A549 (cell line): ENCODE data around the gene PGLYRP1. TPM values are rescaled to one million over a fixed set of nuclear protein-coding genes. Genes with fewer than 3 reads are reported as not detected.

ENCODE experiments used
- ATAC-seq, 2 experiments: fragments of 200-7000 bp in 1 of 2; fragments of >200 bp in 1 of 2; cut with Nextera tagmentation in 1 of 2; cut with Tn5 transposase in 1 of 2; 3 replicates each; pipeline versions ENCODE4 v1.8.0 to v1.9.1; 2018 to 2020; ENCODE audit warnings: mild to moderate bottlenecking in 1 of 2, moderate library complexity in 1 of 2
- CTCF ChIA-PET: fragments of 300-600 bp; sonication (Branson Sonifier 250); formaldehyde crosslinking; extraction: SDS; loops from one replicate; lab custom pipeline; 2021; ENCODE audit warnings: antibody characterized with exemption, inconsistent platforms; lab: Yijun Ruan, JAX
- POLR2A ChIA-PET: fragments of 350-600 bp; formaldehyde crosslinking; extraction: SDS; loops from one replicate; lab custom pipeline; 2021; ENCODE audit warnings: antibody characterized with exemption, inconsistent platforms; lab: Yijun Ruan, JAX
- DNase-seq, 2 experiments: peaks; one replicate each; pipeline versions ENCODE4 v3.0.0 to v3.0.0-alpha.2; 2011 to 2016; ENCODE audit warnings: low read depth in 1 of 2, low spot score in 1 of 2
- FAIRE-seq: peaks from 2 replicates; lab custom pipeline; 2011; peaks lifted over from hg19 to GRCh38; lab: Jason Lieb, UNC
- H3K27ac ChIP-seq, 2 experiments: fragments of >200 bp; sonication (Bioruptor Twin); formaldehyde crosslinking; 3 replicates each; pipeline ENCODE4 v1.5.1; 2016 to 2017
- H3K4me1 ChIP-seq: fragments of >200 bp; sonication (Bioruptor Twin); formaldehyde crosslinking; 3 replicates; pipeline ENCODE4 v1.6.1; 2016
- H3K4me2 ChIP-seq: fragments of >200 bp; sonication (Bioruptor Twin); formaldehyde crosslinking; 3 replicates; pipeline ENCODE4 v1.6.1; 2016
- H3K4me3 ChIP-seq: fragments of >200 bp; sonication (Bioruptor Twin); formaldehyde crosslinking; 3 replicates; pipeline ENCODE4 v1.5.1; 2016
- H3K9me3 ChIP-seq: fragments of >200 bp; sonication (Bioruptor Twin); formaldehyde crosslinking; 3 replicates; pipeline ENCODE4 v1.6.1; 2016
- ATOH8 ChIP-seq: fragments of 250-450 bp; sonication (Bioruptor Pico); IDR thresholded peaks from 2 replicates; pipeline ENCODE4 v1.5.0; 2020; ENCODE audit warnings: low read depth, mild to moderate bottlenecking, moderate library complexity
- CBX2 ChIP-seq: fragments of 200-600 bp; sonication (generic); IDR thresholded peaks from 2 replicates; pipeline ENCODE4 v1.6.1; 2016; ENCODE audit warnings: low read depth, mild to moderate bottlenecking, borderline replicate concordance
- ELK1 ChIP-seq: fragments of 150-350 bp; IDR thresholded peaks from 2 replicates; pipeline ENCODE4 v1.6.1; 2014; ENCODE audit warnings: low read depth, mild to moderate bottlenecking, low read length
- EP300 ChIP-seq, 2 experiments: fragments of >200 bp; sonication (Bioruptor Twin); formaldehyde crosslinking; IDR thresholded peaks; 2 replicates in 1 of 2; 3 replicates in 1 of 2; pipeline ENCODE4 v1.6.1; 2016 to 2017
- ESRRA ChIP-seq: fragments of 150-350 bp; IDR thresholded peaks from 2 replicates; pipeline ENCODE4 v1.6.1; 2014; ENCODE audit warnings: mild to moderate bottlenecking, low read length, borderline replicate concordance
- FOSL2 ChIP-seq, 2 experiments: fragments of 450-650 bp in 1 of 2; fragments of >200 bp in 1 of 2; sonication (Bioruptor Twin) in 1 of 2; formaldehyde crosslinking; IDR thresholded peaks; 2 replicates each; pipeline versions ENCODE4 v1.5.0 to v1.6.1; 2016 to 2020; ENCODE audit warnings: mild to moderate bottlenecking in 1 of 2, moderate library complexity in 1 of 2
- FOXS1 ChIP-seq: fragments of 250-450 bp; sonication (Bioruptor Pico); IDR thresholded peaks from 2 replicates; pipeline ENCODE4 v1.5.0; 2020; ENCODE audit warnings: mild to moderate bottlenecking, moderate library complexity
- HMGXB4 ChIP-seq: fragments of 250-450 bp; sonication (Bioruptor Pico); IDR thresholded peaks from 2 replicates; pipeline ENCODE4 v1.5.0; 2021; ENCODE audit warnings: mild to moderate bottlenecking, moderate library complexity, borderline replicate concordance
- HOXB5 ChIP-seq: fragments of 250-450 bp; sonication (Bioruptor Pico); IDR thresholded peaks from 2 replicates; pipeline ENCODE4 v1.5.0; 2020; ENCODE audit warnings: mild to moderate bottlenecking, moderate library complexity
- JUN ChIP-seq, 2 experiments: fragments of >200 bp; sonication (Bioruptor Twin); formaldehyde crosslinking; IDR thresholded peaks; 2 replicates in 1 of 2; 3 replicates in 1 of 2; pipeline ENCODE4 v1.6.1; 2016 to 2017
- JUNB ChIP-seq: fragments of >200 bp; sonication (Bioruptor Twin); formaldehyde crosslinking; IDR thresholded peaks from 2 replicates; pipeline ENCODE4 v1.6.1; 2016
- MAZ ChIP-seq: fragments of 150-350 bp; IDR thresholded peaks from 2 replicates; pipeline ENCODE4 v1.6.1; 2014; ENCODE audit warnings: antibody characterized with exemption, low read depth, low read length, borderline replicate concordance
- NFE2L2 ChIP-seq: fragments of 150-350 bp; conservative IDR thresholded peaks from 2 replicates; pipeline ENCODE4 v1.6.1; 2014; ENCODE audit warnings: low read length
- PBX3 ChIP-seq: IDR thresholded peaks from 2 replicates; pipeline ENCODE4 v1.6.1; 2012
- POLR2A ChIP-seq: IDR thresholded peaks from 2 replicates; pipeline ENCODE4 v1.6.1; 2012; ENCODE audit warnings: mild to moderate bottlenecking, low read length
- POLR2AphosphoS2 ChIP-seq: conservative IDR thresholded peaks from 2 replicates; pipeline ENCODE4 v1.6.1; 2012; ENCODE audit warnings: low read length, improper control_type of control experiment, inconsistent platforms
- RAD21 ChIP-seq, 2 experiments: fragments of >200 bp in 1 of 2; sonication (Bioruptor Twin) in 1 of 2; formaldehyde crosslinking in 1 of 2; IDR thresholded peaks in 1 of 2; conservative IDR thresholded peaks in 1 of 2; 2 replicates in 1 of 2; 3 replicates in 1 of 2; pipeline ENCODE4 v1.6.1; 2012 to 2018; ENCODE audit warnings: inconsistent platforms in 1 of 2
- RARB ChIP-seq: fragments of 250-450 bp; sonication (Bioruptor Pico); IDR thresholded peaks from 2 replicates; pipeline ENCODE4 v1.8.0; 2021; ENCODE audit warnings: mild to moderate bottlenecking, moderate library complexity
- REST ChIP-seq: fragments of 200-600 bp; sonication (generic); IDR thresholded peaks from 2 replicates; pipeline ENCODE4 v1.6.1; 2016; ENCODE audit warnings: antibody characterized with exemption, mild to moderate bottlenecking, moderate library complexity
- RFX5 ChIP-seq: fragments of 450-650 bp; IDR thresholded peaks from 2 replicates; pipeline ENCODE4 v1.7.1; 2014; ENCODE audit warnings: antibody characterized with exemption, mild to moderate bottlenecking, moderate library complexity
- SMC3 ChIP-seq: fragments of >200 bp; sonication (Bioruptor Twin); formaldehyde crosslinking; IDR thresholded peaks from 3 replicates; pipeline ENCODE4 v1.6.1; 2018; ENCODE audit warnings: inconsistent platforms
- SREBF2 ChIP-seq: fragments of 450-650 bp; IDR thresholded peaks from 2 replicates; pipeline ENCODE4 v1.6.1; 2014; ENCODE audit warnings: mild to moderate bottlenecking, moderate library complexity
- TP53 ChIP-seq: fragments of 250-450 bp; sonication (Bioruptor Pico); IDR thresholded peaks from 2 replicates; pipeline ENCODE4 v1.5.0; 2021; ENCODE audit warnings: mild to moderate bottlenecking, moderate library complexity
- USF2 ChIP-seq: fragments of 450-650 bp; IDR thresholded peaks from 2 replicates; pipeline ENCODE4 v1.6.1; 2014; ENCODE audit warnings: antibody characterized with exemption
- ZC3H11A ChIP-seq: fragments of 450-650 bp; IDR thresholded peaks from 2 replicates; pipeline ENCODE4 v1.6.1; 2014; ENCODE audit warnings: antibody characterized with exemption, mild to moderate bottlenecking
- ZSCAN20 ChIP-seq: fragments of 250-450 bp; sonication (Bioruptor Pico); IDR thresholded peaks from 2 replicates; pipeline ENCODE4 v1.8.0; 2022; ENCODE audit warnings: mild to moderate bottlenecking, moderate library complexity
- WGBS: methylation state at CpG from one replicate; pipeline ENCODE4 v1.1.6; 2017; ENCODE audit errors: missing lambda C conversion rate; 5-methylcytosine and 5-hydroxymethylcytosine counted together
- polyA plus RNA-seq, 4 experiments: library from polyadenylated mRNA; depleted of rRNA in 3 of 4; stranded (reverse); fragments of >200 nt; fragmentation: RNase III in 1 of 4; extraction: RNeasy Plus Mini Kit Qiagen cat#74134 plus additional on column Dnase treatment in 1 of 4; gene quantifications; 2 replicates in 3 of 4; 3 replicates in 1 of 4; pipeline ENCODE4 v1.2.3, GENCODE V29; 2011 to 2017

PGLYRP1 gene
- polyA plus RNA-seq, 2 of the 4 experiments (the other 2 are of a cell fraction) = not detected

GRCh38 chr19:46067691-46068090 is 44.8 kb upstream of the PGLYRP1 start:
- TF ChIP-seq SREBF2 (no peak), JUN (IDR thresholded peaks at IDR 0.05) (no peak), REST (no peak), EP300 (IDR thresholded peaks at IDR 0.05) (no peak), POLR2A (no peak), HMGXB4 (CRISPR knock-in tag) (no peak), SMC3 (no peak), HOXB5 (CRISPR knock-in tag) (no peak), CBX2 (no peak), RARB (no peak), USF2 (no peak), FOXS1 (CRISPR knock-in tag) (no peak), JUNB (no peak), PBX3 (no peak), FOSL2 (IDR thresholded peaks at IDR 0.05) (no peak), FOSL2 (CRISPR knock-in tag; IDR thresholded peaks at IDR 0.05) (no peak), NFE2L2 (no peak), ZC3H11A (no peak), POLR2AphosphoS2 (no peak), RAD21 (conservative IDR thresholded peaks at IDR 0.05 in 1 of 2, IDR thresholded peaks at IDR 0.05 in 1 of 2) (no peak)
- 96% methylated on average over 1 of the region's 1 CpG for WGBS
- ATAC-seq = no peak
- Histone ChIP-seq H3K4me2 (peak overlapping the region; percentile 64), H3K9me3 (no peaks in the 10 kb centered on the region), H3K4me3 (no peak overlapping the region), H3K27ac (peak overlapping the region; percentile 87 to 89), H3K4me1 (peaks cover 59% of the 10 kb centered on the region)
- ChIA-PET POLR2A (interaction anchor here (0.5 to 1.5 kb wide), 4 partner anchors 10 to 51 kb away, joined by 3 to 9 read pairs (median 5); no protein-coding TSS in a partner anchor), CTCF (interaction anchor here (0.8 to 36.0 kb wide), 9 partner anchors 12 to 213 kb away, joined by 3 to 713 read pairs (median 5); no protein-coding TSS in a partner anchor)
- no peak for FAIRE-seq
- DNase-seq = no peak

GRCh38 chr19:46066471-46066870 is 43.6 kb upstream of the PGLYRP1 start:
- Histone ChIP-seq H3K27ac (peak overlapping the region; percentile 87 to 89; a peak in 4 of 6 replicates), H3K4me1 (peaks cover 56% of the 10 kb centered on the region), H3K4me3 (no peak overlapping the region), H3K4me2 (no peak overlapping the region), H3K9me3 (no peaks in the 10 kb centered on the region)
- ATAC-seq (no peak), DNase-seq (no peak), FAIRE-seq (peak; percentile 88)
- ChIA-PET CTCF (interaction anchor here (1.0 to 36.0 kb wide), 6 partner anchors 12 to 214 kb away, joined by 3 to 713 read pairs (median 10); no protein-coding TSS in a partner anchor), POLR2A (interaction anchor here (0.8 kb wide), 1 partner anchor 11 kb away, joined by 3 read pairs; no protein-coding TSS in a partner anchor)
- 83% methylated on average over 1 of the region's 1 CpG for WGBS
- TF ChIP-seq EP300 (IDR thresholded peaks at IDR 0.05) (no peak), ELK1 (no peak), HMGXB4 (CRISPR knock-in tag) (no peak), JUNB (no peak), POLR2AphosphoS2 (no peak), RFX5 (no peak), ZSCAN20 (no peak), MAZ (no peak), ATOH8 (CRISPR knock-in tag) (no peak), NFE2L2 (no peak), TP53 (CRISPR knock-in tag) (no peak), ESRRA (no peak)
